GM18508 (cell line): ENCODE results near the gene ZNF688.
"Not testable (repeated sequence)": the region's sequence is repeated elsewhere in the genome, so short reads cannot be mapped to it uniquely, and the experiment has no call there.

Experiments used
- ATAC-seq: cut with Tn5 transposase; IDR thresholded peaks from one replicate; pipeline ENCODE4 v1.9.1; 2021; ENCODE audit warnings: moderate number of reproducible peaks; ENCODE audit not compliant: insufficient read depth, unreplicated experiment

ZNF688 gene

DNA sequence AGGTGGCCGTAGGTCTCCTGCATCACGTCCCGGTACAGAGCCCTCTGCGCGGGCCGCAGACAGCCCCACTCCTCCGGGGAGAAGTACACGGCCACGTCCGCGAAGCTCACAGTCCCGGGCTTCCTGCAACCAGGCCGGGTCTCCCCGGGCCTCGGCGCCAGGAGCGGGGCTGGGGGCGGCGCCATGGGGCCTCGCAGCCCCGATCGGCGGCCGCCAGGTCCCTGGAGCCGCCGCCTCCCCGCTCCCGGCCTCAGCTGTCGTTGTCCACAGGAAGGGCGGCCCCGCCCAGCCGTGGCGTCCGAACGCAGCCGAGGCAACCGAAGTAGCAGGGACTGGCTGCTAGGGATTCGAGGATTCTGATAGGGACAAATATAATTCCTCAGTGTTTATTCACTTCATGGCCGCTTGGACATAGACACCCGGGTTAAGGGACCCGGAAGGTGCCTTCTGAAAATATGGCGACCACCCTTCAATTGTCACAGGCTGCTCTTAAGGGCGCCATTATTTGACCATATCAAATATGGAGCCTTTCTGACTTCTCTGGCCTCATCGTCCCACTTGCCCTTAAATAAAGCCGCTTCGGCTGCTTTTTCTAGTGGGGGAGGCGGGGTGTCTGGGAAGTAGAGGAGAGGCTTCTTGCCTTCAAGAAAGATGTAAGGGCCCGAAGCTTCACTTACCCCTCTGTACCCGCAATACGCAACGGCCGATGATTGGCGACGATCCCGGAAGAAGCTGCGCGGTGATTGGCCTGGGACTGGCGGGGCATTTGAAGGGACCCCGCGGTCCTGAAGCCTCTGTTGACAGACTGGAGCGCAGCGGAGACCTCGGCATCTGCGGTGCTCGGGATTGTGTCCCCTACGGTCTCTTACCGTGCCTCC lies at the start of gene ZNF688:
TSS of gene ZNF688 (minus strand) at position 270 of the 878 bp plus-strand sequence. CDS start at position 185, 85 bp downstream.
- peak; percentile 46 for ATAC-seq

DNA sequence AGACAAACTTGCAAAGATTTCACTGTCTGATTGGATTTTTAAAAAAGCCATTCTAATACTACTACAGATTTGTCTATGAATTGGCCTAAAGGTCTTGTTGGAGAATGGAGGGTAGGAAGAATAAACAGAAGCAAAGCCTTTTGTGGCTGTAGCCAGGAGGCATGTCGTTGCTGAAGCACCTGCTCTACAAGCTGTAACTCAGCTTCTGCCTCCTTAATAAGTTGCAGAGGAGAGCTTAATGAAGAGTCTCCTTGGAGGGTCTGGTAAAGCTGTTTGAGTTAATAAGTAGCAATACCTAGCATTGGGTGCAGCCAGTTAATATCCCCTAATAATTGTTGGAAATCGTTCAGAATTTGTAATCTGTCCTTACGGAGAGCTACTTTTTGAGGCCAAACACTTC lies 48.7 kb upstream of the ZNF688 start:
- no peak for ATAC-seq

DNA sequence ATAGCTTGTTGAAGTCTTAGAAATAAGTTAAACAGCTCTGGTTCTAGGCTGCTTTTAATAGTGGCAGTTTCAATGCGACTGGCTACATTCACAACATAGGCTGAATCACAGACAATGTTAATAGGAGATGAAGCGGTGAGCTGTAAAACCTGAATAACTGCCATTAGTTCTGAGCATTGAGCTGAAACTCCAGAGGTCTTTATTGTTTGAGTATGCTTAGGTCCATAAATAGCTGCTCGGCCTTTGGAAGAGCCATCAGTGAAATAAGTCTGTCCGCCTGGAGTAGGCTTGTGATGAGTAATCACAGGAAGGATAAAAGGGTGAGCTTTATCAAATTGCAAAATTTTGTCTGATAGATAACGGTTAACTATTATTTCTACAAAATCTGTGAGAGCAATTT lies 48.1 kb upstream of the ZNF688 start:
- ATAC-seq: no peak

DNA sequence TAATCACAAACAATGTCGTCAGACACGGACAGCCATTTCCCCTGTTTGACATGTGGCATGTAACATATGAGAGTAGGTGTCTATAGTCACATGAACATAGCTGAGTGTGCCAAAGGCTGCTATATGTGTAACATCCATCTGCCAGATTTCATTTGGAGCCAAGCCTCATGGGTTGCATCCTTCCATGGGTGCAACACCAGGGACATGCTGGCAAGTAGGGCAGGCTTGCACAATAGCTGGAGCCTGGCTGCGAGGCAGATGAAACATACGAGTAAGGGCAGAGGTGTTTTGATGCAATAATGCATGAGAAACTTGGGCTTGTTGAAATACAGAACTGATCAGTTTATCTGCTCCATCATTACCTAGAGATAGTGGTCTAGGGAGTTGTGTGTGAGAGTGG lies 47.7 kb upstream of the ZNF688 start:
- no peak for ATAC-seq

DNA sequence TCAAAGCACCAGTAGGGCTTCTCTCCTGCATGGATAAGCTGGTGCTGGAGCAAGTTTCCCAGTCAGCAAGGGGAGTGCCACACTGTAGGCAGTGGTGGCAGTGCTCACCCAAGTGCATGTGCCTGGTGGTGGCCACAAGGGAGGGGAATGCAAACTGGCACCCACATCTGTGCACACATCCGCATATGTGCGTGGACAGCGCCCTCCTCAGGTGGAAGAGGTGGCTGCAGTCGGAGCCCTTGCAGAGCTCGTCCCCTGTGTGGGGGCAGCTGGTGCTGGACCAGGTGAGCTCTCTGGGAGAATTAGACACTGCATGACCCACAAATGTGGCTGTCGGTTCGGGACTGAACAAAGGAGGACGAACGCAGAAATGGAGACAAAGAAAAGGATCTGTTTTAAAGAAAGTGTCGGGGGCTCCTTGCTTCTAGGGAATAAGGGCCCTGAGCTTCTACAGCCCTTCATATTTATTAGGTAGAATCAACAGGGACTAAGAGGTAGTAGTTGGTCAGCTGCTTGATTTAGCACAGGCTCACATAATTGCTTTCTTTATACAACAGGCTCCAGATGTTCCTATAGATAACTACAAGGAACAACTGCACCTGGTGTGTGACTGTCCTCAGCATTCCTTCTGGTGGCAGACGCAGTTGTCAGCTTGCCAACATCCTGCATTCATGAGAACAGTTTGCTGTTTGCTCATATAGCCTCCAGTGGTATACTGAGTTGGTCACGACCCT lies 44.0 kb upstream of the ZNF688 start:
- no peak for ATAC-seq

DNA sequence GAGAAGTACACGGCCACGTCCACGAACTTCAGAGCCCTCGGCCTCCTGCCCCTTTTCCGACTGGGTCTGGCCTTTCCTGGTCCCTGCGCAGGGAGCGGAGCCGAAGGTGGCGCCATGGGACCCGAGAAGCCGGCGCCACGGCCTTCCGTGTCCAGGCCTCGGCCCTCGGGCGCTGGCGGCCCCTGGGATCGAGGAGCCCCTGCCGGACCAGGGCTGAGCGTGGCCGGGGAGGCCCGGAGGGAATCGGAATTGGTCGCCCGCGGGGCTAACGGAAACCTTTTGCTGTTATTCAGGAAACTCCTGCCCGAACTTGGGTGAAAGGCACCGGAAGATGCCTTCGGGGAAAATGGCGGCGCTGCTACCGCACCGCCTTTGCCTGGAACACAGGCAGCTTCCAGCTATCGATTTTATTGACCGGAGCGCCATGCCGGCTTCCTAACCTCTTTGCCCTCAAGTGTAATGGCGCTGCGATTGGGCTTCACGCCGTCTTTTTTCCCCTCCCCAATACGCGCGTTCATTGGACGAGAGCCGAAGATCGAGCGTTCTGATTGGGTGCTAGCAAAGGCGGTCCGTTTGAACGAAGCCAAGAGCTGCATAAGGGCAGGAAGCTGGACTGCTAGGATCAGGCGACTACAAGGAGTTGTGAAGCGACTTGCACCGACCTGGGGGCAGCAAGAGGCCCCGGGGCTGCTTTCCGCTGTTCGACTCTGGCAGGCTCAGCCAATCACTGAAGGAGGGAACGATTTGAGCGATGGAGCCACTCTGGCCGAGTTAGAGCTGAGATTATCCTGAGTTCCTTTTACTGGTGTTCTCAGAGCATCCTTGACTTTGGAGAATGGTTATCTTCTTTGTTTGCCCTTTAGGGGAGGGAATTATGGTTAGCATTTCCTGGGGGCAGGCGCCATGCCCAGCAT lies 38.7 kb upstream of the ZNF688 start, which contains the start of gene ZNF689:
TSS of gene ZNF689 (minus strand) at position 464 of the 914 bp plus-strand sequence. CDS start at position 116, 348 bp downstream.
- ATAC-seq: peak; percentile 64

DNA sequence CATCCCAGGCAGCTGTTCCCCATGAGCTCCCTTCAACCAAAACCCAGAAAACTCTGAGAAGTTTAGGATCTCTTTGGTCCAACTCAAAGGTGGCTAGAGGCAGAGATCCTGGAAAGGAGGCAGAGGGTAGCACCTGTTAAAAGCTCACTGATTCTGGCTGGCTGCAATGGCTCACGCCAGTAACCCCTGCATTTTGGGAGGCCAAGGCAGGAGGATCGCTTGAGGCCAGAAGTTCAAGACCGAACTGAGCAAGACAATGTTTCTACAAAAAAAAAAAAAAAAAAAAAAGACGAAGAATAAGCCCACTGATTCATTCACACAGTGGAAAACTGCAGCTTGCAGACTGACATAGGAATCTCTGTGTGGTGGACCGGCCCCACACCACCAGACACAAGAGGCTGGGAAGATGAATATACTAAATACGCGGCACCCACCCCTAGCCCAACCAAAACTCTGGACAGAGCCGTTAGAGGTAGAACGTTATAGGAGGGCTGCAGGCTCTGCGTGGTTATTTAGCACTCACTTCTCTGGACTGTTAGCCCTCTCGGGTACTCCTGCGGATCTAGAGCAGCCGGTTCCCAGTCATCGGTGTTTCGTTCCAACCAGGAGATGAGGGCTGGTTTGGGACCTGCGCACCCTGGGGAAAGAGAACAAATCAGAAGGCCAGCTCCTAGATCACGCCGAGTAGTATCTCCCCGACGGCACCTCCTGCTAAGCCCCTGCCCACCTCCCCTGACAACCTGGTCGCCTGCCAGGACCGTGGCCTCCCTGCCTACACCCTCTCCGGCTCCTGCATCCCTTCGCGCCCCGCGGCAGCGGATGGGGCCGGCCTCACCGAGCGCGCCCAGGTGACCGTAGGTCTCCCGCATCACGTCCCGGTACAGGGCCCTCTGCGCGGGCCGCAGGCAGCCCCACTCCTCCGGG lies 37.8 kb upstream of the ZNF688 start:
- peak; percentile 9 for ATAC-seq

DNA sequence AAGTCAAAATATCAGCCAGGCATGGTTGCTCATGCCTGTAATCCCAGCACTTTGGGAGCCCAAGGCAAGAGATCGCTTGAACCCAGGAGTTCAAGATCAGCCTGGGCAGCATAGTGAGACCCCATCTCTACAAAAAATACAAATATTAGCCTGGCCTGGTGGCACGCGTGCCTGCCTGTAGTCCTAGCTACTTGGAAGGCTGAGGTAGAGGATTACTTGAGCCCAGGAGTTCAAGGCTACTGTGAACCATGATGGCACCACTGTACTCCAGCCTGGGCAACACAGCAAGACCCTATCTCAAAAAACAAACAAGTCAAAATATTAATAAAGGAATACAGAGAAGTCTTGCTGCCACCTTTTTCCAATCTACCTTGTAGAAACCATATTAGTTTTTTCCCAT lies 34.5 kb upstream of the ZNF688 start:
- ATAC-seq: no peak

DNA sequence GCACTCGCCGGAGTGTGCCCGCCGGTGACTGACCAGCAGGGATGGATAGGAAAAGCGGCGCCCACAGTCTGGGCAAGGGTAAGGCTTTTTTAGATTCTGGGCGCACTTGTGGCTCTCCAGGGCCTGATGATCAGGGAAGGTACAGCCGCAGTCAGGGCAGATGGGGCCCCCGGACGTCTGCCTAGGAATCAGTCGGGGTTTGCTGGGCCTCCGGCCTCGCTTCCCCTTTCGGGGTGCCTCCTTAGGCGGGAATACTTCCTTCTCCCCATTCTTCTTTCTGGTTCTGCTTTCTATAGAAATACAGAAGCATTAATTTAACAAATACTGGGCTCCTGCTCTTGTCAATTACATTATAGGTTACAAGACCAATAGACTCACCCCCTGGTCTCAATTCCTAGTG lies 33.6 kb upstream of the ZNF688 start:
- ATAC-seq: no peak

DNA sequence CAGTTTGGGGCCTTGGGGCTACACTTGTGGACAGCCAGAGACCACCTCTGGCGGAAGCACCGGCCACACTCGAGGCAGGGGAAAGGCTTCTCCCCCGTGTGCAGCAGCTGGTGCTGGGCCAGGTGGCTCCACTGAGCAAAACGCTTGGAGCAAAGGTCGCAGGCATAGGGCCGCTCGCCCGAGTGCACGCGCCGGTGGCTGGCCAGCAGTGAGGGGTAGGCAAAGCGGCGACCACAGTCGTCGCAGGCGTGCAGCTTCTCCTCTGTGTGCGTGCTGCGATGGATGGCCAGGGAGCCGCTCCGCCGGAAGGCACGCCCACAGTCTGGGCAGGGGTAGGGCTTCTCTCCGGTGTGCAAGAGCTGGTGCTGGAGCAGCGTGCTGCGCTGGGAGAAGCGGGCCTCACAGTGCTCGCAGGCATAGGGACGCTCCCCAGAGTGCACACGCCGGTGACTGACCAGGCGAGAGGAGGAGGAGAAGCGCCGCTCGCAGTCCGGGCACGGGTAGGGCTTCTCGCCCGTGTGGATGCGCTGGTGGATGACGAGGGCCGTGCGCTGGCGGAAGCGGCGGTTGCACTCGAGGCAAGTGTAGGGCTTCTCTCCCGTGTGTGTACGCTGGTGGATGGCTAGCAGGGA lies 32.9 kb upstream of the ZNF688 start:
- no peak for ATAC-seq

DNA sequence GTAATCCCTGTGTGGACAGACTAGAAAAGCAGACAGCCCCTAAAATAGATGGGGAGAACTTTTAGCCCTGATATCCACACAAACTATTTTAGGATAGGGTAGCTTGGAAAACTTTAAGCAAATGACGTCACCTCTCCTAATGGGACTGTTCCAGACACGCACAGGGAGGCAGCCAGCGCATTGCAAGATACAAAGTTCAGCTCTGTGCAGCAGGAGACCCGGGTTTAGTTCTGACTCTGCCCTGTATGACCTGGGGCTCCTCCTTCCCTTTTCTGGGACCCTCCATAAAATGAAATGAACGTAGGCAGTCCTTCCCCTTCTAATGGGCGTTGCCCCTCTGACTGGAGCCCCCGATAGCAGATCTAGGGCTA lies 32.4 kb upstream of the ZNF688 start:
- no peak for ATAC-seq

DNA sequence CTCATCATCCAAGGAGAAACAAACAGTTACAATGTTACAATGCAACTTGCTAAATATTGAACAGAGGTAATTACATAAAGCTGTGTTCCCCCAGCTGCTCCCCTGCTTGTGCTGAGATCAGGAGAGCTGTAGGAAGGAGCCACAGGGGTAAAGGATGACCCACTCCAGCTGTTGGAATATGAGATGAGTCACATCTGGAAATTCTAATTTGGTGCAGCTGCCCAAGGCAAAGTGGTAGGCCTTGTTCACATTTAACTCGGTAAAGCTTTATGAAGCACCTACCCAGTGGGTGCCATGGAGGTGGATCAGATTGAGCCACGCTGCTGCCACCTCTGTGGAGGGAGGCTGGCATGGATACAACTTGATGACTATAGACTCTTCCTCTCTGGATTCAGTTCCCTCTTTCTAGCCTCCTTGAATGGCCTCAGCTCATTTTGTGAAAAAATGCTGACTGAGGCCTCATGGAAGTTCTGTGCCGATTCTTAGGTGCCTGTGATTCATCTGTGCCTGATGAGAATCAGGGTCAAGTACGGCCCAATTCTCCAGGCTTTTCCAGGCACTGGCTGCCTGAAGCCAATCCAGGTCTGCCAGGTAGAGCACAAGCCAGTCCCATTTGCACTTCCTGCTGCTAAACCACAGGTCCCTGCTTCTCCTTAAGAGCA lies 31.2 kb upstream of the ZNF688 start:
- ATAC-seq: no peak

DNA sequence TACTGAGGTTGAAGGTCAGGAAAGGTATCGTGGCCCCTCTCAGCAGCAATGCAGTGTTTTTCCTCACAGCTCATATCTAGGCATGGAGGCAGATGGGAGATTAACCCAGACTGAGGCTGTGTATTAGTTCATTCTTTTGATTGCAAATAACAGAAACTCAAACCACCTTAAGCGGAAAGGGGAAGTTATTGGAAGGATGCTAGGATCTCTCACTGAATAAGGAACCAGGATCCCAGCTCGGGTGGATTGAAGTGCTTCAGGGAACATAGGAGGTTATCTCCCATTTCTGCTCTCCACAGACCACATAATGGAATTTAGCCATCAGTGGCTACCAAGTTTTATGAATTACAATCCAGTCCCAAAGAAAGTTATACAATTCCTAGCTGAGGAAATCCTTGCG lies 30.5 kb upstream of the ZNF688 start:
- ATAC-seq: no peak

DNA sequence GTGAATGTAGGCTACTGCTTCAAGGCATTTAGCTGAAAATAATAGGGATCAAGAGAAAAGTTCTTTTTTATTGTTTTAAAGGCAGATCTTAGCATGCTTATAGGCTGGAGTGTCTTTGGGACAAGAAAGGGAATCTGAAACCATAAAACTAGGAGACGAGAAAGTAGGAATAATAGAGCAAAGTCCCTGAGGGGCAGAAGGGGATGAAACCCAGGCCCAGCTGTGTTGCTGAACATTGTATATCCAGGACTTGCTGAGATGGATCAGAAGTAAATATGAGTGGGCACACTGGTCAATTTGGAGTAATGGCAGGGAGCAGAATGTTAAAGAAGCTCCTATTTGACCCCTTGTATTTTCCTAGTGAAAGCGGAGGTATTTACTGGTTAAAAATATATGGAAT lies 29.4 kb upstream of the ZNF688 start:
- ATAC-seq: no peak

DNA sequence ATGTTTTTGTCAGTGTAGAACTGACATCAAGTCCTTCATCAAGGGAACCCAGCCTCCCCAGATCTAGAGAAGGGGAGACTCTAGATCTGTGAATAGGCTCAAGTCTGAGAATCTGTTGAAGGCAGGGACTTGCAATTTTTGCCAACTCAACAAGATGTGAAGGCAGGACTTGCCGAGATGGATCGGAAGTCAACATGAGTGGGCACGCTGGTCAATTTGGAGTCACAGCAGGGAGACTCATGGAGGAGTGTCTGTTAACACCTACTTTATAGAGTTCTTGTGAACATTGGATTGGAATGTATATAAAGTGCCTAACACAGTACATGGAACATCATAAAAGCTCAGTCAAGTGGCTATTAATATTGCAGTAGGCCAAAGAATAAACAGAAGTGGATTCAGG lies 28.7 kb upstream of the ZNF688 start:
- no peak for ATAC-seq

DNA sequence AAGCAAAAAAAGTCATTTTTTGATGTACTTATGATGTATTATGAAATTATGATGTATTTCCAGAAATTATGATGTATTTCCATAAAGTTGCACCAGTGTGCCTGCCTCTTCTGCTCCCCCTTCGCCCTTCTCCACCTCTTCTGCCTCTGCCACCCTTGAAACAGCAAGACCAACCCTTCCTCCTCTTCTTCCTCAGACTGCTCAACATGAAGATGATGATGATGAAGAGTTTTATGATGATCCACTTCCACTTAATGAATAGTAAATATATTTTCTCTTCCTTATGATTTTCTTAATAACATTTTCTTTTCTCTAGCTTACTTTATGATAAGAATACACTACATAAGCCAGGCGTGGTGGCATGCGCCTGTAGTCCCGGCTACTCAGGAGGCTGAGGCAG lies 21.4 kb upstream of the ZNF688 start:
- ATAC-seq: no peak

DNA sequence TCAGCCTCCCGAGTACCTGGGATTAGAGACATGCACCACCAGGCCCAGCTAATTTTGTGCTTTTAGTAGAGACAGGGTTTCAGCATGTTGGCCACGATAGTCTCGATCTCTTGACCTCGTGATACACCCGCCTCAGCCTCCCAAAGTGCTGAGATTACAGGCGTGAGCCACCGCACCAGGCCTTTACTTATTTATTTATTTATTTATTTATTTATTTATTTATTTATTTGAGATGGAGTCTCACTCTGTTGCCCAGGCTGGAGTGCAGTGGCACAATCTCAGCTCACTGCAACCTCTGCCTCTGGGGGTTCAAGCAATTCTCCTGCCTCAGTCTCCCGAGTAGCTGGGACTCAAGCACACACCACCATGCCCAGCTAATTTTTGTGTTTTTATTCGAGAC lies 19.4 kb upstream of the ZNF688 start:
- not testable (repeated sequence) for ATAC-seq

DNA sequence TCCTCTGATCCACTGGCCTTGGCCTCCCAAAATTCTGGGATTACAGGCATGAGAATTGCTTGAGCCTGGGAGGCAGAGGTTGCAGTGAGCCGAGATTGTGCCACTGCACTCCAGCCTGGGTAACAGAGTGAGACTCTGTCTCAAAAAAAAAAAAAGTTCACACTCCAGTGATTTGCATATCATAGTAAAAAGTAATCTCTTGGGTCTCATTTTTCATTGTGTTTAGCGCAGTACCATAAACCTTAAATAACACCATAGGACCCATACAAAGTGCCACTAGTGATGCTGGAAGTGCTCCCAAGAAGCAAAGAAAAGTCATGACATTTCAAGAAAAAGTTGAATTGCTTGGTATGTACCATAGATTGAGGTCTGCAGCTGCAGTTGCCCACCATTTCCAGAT lies 18.1 kb upstream of the ZNF688 start:
- ATAC-seq: not testable (repeated sequence)
